Measurements from ENCODE around the gene SLC6A16.
"Not testable (repeated sequence)": the region's sequence is repeated elsewhere in the genome, so short reads cannot be mapped to it uniquely, and the experiment has no call there.

SLC6A16 gene

GRCh38 chr19:49324801-49325576 lies at the start of gene SLC6A16:
TSS of gene SLC6A16 (minus strand) at chr19:49325191. CDS start at chr19:49311347, 13,844 bp downstream.
- Mint-ChIP-seq H3K27me3 (no peaks in the 10 kb centered on the region), H3K27ac (no peak within 1 kb of the TSS), H3K4me1 (peaks cover 31% of the 10 kb centered on the region), H3K4me3 (no peak within 1 kb of the TSS), H3K9me3 (no peaks in the 10 kb centered on the region)
- DNase-seq (no peak), ATAC-seq (no peak)

GRCh38 chr19:49373174-49373573 lies 48.2 kb upstream of the SLC6A16 start:
- not testable (repeated sequence) for DNase-seq, H3K4me3 Mint-ChIP-seq, H3K4me1 Mint-ChIP-seq, H3K27me3 Mint-ChIP-seq, H3K27ac Mint-ChIP-seq, ATAC-seq
- peaks cover 0 to 14% of the 10 kb centered on the region in 2 donors for H3K9me3 Mint-ChIP-seq

- ATAC-seq (no peak), DNase-seq (no peak)
- Mint-ChIP-seq H3K27ac (no peak overlapping the region), H3K9me3 (peaks cover 0 to 14% of the 10 kb centered on the region in 2 donors), H3K4me1 (no peaks in the 10 kb centered on the region), H3K4me3 (no peak overlapping the region), H3K27me3 (peaks cover 15% of the 10 kb centered on the region)
Observed at GRCh38 chr19:49371184-49371583, 46.2 kb upstream of the SLC6A16 start.

- DNase-seq (no peak), ATAC-seq (no peak)
- H3K4me3 Mint-ChIP-seq: no peak overlapping the region
- peaks cover 0 to 14% of the 10 kb centered on the region in 2 donors for H3K9me3 Mint-ChIP-seq
- peaks cover 15% of the 10 kb centered on the region for H3K27me3 Mint-ChIP-seq
- H3K27ac Mint-ChIP-seq: no peak overlapping the region
- no peaks in the 10 kb centered on the region for H3K4me1 Mint-ChIP-seq
Observed at GRCh38 chr19:49368711-49369358, 43.8 kb upstream of the SLC6A16 start.

- H3K27ac Mint-ChIP-seq: no peak overlapping the region
- H3K27me3 Mint-ChIP-seq: peaks cover 15% of the 10 kb centered on the region
- H3K9me3 Mint-ChIP-seq: peaks cover 0 to 14% of the 10 kb centered on the region in 2 donors
- H3K4me3 Mint-ChIP-seq: no peak overlapping the region
- H3K4me1 Mint-ChIP-seq: no peaks in the 10 kb centered on the region
- no peak for DNase-seq
- no peak for ATAC-seq
Observed at GRCh38 chr19:49366110-49366509, 41.1 kb upstream of the SLC6A16 start.

- DNase-seq: no peak
- H3K4me3 Mint-ChIP-seq: no peak overlapping the region
- peaks cover 9% of the 10 kb centered on the region for H3K27me3 Mint-ChIP-seq
- H3K9me3 Mint-ChIP-seq: peaks cover 0 to 5% of the 10 kb centered on the region in 2 donors
- H3K4me1 Mint-ChIP-seq: no peaks in the 10 kb centered on the region
- no peak overlapping the region for H3K27ac Mint-ChIP-seq
- no peak for ATAC-seq
Observed at GRCh38 chr19:49364083-49364737, 39.2 kb upstream of the SLC6A16 start.

- ATAC-seq (peak; percentile 88), DNase-seq (peak; percentile 82 to 89)
- Mint-ChIP-seq H3K9me3 (no peaks in the 10 kb centered on the region), H3K27ac (no peak within 1 kb of the TSS), H3K4me1 (no peaks in the 10 kb centered on the region), H3K27me3 (peaks cover 8% of the 10 kb centered on the region), H3K4me3 (no peak within 1 kb of the TSS)
Observed at GRCh38 chr19:49363268-49364082, 38.5 kb upstream of the SLC6A16 start, which contains the start of gene DKKL1. TSS of gene DKKL1 (plus strand) at chr19:49363877. CDS start at chr19:49363999, 122 bp downstream.

GRCh38 chr19:49362929-49363267 lies 37.9 kb upstream of the SLC6A16 start:
- Mint-ChIP-seq H3K4me3 (no peak overlapping the region), H3K27ac (no peak overlapping the region)
- no peak for ATAC-seq

GRCh38 chr19:49362048-49362928 lies 37.3 kb upstream of the SLC6A16 start, which contains the start of gene TEAD2:
TSS of gene TEAD2 (minus strand) at chr19:49362416. CDS start at chr19:49360075, 2,341 bp downstream.
- peak within 1 kb of the TSS in 1 of 2 donors; percentile 36 for H3K4me3 Mint-ChIP-seq
- peak; percentile 18 for ATAC-seq
- peaks cover 10% of the 10 kb centered on the region for H3K27me3 Mint-ChIP-seq
- no peaks in the 10 kb centered on the region for H3K9me3 Mint-ChIP-seq
- no peak within 1 kb of the TSS for H3K27ac Mint-ChIP-seq
- peak in 1 of 2 donors; percentile 30 for DNase-seq
- H3K4me1 Mint-ChIP-seq: no peaks in the 10 kb centered on the region

More at GRCh38 chr19:49362929-49363267, 37.9 kb upstream of the SLC6A16 start:
- peaks cover 8% of the 10 kb centered on the region for H3K27me3 Mint-ChIP-seq
- DNase-seq: peak in 1 of 2 donors; percentile 32
- H3K9me3 Mint-ChIP-seq: no peaks in the 10 kb centered on the region
- H3K4me1 Mint-ChIP-seq: no peaks in the 10 kb centered on the region

- no peak for DNase-seq
- peak overlapping the region in 1 of 2 donors; percentile 36 for H3K4me3 Mint-ChIP-seq
- H3K9me3 Mint-ChIP-seq: no peaks in the 10 kb centered on the region
- H3K27ac Mint-ChIP-seq: no peak overlapping the region
- peaks cover 2% of the 10 kb centered on the region for H3K4me1 Mint-ChIP-seq
- peaks cover 10% of the 10 kb centered on the region for H3K27me3 Mint-ChIP-seq
- ATAC-seq: peak; percentile 4
Observed at GRCh38 chr19:49361438-49362047, 36.6 kb upstream of the SLC6A16 start.

- no peaks in the 10 kb centered on the region for H3K9me3 Mint-ChIP-seq
- DNase-seq (no peak), ATAC-seq (no peak)
- H3K27ac Mint-ChIP-seq: peak overlapping the region in 1 of 2 donors; percentile 51
- H3K4me3 Mint-ChIP-seq: no peak overlapping the region
- H3K4me1 Mint-ChIP-seq: peaks cover 16% of the 10 kb centered on the region
- peaks cover 24% of the 10 kb centered on the region for H3K27me3 Mint-ChIP-seq
Observed at GRCh38 chr19:49359851-49360820, 35.1 kb upstream of the SLC6A16 start.

GRCh38 chr19:49357186-49357585 lies 32.2 kb upstream of the SLC6A16 start:
- ATAC-seq (no peak), DNase-seq (no peak)
- H3K27ac Mint-ChIP-seq: peak overlapping the region in 1 of 2 donors; percentile 83
- peaks cover 17% of the 10 kb centered on the region for H3K4me1 Mint-ChIP-seq
- H3K4me3 Mint-ChIP-seq: no peak overlapping the region
- H3K9me3 Mint-ChIP-seq: no peaks in the 10 kb centered on the region
- H3K27me3 Mint-ChIP-seq: peaks cover 29% of the 10 kb centered on the region

- ATAC-seq (no peak), DNase-seq (no peak)
- no peak overlapping the region for H3K4me3 Mint-ChIP-seq
- peaks cover 29% of the 10 kb centered on the region for H3K27me3 Mint-ChIP-seq
- H3K4me1 Mint-ChIP-seq: peaks cover 17% of the 10 kb centered on the region
- H3K9me3 Mint-ChIP-seq: no peaks in the 10 kb centered on the region
- no peak overlapping the region for H3K27ac Mint-ChIP-seq
Observed at GRCh38 chr19:49356382-49356781, 31.4 kb upstream of the SLC6A16 start.

All from stimulated activated naive CD8-positive, alpha-beta T cell treated with anti-CD3 and anti-CD28 coated beads, Interleukin-15, amount 100 ng/mL, for 72 hours (primary cell).